ENCODE measurements around the gene ZNF516. TPM values are rescaled to one million over a fixed set of nuclear protein-coding genes. Genes with fewer than 3 reads are reported as not detected.
A peak's percentile ranks its signal among the peaks of the same experiment; 100 is the strongest.

Gene ZNF516
- total RNA-seq, 1 donor from 2014 or later, result 75.6 TPM

- DNase-seq (ENCODE audit: low spot score), result no peak
Measured at GRCh38 chr18:76455003-76455676, 39.9 kb downstream of the ZNF516 start.

DNA sequence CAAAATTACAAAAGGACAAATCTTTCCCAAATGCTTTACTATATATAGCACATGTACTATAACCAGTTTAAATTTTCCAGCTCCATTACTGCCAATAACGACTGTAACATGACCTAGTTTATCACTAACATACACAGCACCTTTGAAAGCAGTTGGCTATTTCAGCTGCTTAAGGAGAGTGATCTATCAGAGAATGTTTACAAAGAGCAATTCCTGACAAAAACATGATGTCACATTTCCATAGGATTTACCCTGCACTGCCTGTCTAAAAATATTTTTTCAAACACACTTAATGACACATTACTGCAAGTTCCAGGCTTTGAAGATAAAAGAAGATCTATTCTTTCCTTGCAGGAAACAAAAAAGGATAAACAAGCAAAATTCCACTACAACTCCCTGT is 40.6 kb downstream of the ZNF516 start:
- no peak for DNase-seq (ENCODE audit: low spot score)

- no peak for DNase-seq (ENCODE audit: low spot score)
Measured at GRCh38 chr18:76453932-76454331, 41.1 kb downstream of the ZNF516 start.

GRCh38 chr18:76453057-76453561 is 41.9 kb downstream of the ZNF516 start:
- peak; percentile 19 for DNase-seq (ENCODE audit: low spot score)

GRCh38 chr18:76452357-76452756 is 42.7 kb downstream of the ZNF516 start:
- no peak for DNase-seq (ENCODE audit: low spot score)

DNA sequence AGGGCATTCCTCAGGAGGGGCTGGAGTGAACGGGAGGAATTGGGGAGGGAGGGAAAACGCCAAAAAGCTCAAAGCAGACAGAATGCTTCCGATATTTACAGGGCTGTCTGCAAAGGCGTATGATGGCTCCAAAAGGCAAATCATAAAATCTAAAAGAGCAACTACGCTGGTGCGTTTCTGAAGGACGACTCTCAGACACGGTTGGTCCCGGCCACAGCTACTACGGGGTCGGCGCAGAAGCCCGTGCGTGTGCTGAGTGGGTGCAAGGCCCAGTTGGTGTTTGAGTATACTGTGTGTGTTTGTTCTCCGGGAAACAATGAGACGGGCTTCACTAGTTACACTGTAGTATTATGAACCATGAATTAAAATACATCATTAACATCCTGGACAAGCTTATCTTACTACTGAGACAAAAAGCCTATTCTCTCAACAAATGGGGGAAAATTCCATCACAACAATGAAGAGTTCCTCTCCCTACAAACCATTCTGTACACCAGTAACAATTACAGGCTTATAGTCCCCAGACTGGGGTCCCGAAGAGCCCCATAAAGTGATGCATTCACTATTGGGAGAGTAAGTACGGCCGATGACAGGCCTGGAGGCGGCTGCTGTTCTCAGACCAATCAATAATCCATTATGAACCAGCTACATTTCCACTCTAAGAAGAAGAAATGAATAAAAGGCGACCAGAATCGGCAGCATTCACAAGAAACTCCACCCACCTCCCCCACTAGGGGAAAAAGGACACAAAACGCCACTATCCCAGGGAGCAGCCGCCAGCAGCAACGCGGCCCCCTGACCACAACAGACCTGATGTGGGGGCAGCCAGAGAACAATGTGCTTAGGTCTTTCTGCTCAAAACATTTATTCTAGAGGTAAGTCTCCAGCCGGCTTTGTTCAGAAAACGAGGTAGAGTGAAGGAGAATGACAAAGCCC is 43.4 kb downstream of the ZNF516 start:
- peak; percentile 39 for DNase-seq (ENCODE audit: low spot score)

DNA sequence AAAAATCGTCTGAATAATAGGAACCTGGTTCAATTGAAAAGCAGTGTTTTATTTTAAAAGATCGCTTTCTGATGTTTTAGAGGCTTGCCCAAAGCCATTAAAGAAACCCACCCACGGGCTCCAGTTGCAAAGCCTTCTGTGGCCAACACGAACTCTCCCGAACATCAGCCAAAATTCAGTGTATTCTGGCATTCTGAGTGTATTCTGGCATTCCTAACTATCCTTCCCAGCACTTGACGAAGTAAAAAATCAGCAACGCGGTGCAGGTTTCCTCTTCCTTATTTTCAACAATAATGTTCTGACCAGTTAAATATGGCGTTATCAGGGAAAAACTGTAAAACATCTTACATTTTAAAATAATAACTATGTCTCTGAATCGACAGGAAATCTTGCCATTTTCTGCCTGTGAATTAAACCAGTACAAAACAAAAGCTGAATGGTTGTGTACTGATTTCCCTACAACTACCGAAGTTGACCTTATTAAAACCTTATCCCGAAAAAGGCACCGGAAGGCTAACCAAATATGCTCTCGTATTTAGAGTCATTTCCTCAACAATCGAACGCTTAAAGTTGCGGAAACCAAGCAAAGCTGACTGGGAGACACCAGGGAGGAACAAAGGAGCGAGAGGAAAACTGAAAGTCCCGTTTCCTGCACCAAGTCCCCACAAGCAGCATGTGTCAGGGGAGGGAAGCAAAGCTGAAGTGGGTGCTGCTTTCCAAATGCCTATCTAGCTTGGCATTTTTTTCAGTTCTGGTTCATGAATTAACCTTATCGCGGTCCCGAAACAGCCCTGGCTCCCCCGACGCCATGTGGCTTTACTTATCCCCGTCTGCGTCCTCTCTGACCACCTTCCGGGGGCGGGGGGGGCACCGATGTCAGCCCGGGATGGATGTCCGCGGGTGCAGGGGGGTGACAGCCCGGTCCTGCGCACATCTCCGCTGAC is 44.3 kb downstream of the ZNF516 start:
- peak; percentile 61 for DNase-seq (ENCODE audit: low spot score)

DNA sequence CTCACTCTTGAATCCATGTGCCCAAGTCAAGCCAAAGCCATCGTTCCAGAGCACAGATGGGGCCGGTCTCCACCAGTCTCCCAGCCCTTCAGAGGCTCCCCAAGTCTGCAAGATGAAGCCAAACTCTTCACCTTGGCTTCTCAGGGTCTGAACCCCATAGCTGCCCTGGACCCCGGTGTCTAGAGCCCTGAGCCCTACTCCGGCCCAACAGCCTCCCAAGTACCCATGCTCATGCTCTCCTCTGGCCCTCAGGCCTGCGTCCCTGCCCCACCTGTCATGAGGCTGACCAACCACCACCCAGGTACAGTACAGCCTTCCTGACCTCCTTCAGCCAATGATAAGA is 46.0 kb downstream of the ZNF516 start:
- peak; percentile 39 for DNase-seq (ENCODE audit: low spot score)

- peak; percentile 38 for DNase-seq (ENCODE audit: low spot score)
Measured at GRCh38 chr18:76448256-76449110, 46.6 kb downstream of the ZNF516 start.

GRCh38 chr18:76447258-76447890 is 47.7 kb downstream of the ZNF516 start:
- DNase-seq (ENCODE audit: low spot score), result peak; percentile 54

DNA sequence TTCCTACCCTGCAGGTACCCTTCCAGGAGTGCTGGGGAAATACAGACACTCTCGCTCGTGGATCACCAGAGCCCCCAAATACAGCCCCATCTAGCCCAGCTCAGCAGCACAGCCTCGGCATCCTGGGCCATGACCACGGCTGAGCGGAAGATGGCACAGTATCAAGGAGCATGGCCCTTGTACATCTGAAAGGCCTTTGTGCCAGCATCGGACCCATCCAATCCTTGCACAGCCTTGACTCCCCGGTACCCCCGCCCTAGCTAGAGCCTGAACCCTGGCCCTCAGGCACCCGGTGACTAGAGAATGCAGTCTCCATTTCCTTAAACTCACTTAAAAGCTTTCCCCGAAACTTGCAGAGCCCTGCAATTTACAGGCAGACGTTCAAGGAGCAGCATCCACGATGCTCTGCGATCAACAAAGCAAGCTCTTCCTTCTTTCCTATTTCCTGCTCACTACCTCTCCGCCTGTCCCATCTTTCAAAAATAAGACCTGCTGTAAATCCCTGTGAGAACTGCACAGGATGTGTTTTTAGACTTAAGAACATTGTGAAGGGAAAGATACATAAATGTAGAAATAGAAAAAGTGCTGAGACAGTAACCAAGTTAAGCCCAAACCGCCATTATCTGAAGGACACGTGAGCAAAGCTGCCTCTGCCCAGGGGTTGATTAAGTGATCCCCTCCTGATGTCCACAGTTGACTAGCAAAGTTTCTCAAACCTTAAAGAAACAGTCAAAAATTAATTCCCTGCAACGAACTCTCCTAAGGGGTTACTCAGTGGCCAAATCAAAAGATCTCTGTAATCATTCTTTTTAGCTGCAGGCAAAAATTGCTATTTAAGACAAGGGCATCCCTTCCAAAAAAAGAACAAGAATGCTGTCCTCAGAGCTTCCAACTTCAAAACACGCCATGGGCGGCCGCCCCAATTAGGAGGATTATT is 48.5 kb downstream of the ZNF516 start:
- peak; percentile 36 for DNase-seq (ENCODE audit: low spot score)

DNA sequence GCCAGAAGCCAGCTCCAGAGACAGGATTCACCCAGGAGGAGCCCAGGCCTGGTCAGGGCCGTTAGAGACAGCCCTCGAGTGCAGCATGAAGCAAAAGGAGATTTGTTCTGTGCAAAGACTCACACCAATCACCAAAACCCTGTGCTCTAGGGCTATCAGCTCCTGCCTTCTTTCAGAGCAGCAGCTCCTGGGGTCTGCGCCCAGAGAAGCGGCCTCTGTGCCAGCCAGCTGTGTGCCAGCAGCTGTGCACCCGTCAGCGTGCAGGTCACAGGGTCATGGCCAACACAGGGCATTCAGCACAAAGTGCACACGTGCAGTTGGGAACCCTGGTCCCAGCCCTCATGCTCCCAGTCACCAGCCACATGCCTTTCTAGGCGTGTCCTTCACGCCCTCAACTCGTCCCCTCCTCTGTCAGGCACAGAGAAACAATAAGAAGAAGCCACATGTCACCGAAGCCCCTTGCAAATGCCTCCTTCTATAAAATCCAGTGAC is 49.3 kb downstream of the ZNF516 start:
- peak; percentile 38 for DNase-seq (ENCODE audit: low spot score)

DNA sequence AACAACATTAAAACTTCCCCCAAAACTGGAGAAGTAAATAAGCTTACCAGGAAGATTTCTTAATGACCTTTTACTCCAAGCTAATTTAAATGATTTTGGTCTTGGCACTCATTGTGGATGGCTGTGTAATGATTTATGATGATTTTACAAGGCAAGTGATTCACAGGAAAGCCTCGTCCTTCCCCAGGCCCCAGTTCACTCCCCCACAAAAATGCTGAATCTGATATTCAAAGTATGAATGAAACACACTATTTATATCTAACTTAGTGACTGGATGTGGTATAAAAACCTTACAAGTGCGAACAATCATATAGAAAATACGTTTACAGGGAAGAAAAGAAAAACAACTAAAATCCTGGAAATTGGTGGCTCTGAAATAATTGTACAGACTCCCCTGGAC is 49.8 kb downstream of the ZNF516 start:
- peak; percentile 23 for DNase-seq (ENCODE audit: low spot score)

- peak; percentile 29 for DNase-seq (ENCODE audit: low spot score)
Measured at GRCh38 chr18:76444446-76445105, 50.5 kb downstream of the ZNF516 start.

- no peak for DNase-seq (ENCODE audit: low spot score)
Measured at GRCh38 chr18:76443519-76444445, 51.3 kb downstream of the ZNF516 start.

DNA sequence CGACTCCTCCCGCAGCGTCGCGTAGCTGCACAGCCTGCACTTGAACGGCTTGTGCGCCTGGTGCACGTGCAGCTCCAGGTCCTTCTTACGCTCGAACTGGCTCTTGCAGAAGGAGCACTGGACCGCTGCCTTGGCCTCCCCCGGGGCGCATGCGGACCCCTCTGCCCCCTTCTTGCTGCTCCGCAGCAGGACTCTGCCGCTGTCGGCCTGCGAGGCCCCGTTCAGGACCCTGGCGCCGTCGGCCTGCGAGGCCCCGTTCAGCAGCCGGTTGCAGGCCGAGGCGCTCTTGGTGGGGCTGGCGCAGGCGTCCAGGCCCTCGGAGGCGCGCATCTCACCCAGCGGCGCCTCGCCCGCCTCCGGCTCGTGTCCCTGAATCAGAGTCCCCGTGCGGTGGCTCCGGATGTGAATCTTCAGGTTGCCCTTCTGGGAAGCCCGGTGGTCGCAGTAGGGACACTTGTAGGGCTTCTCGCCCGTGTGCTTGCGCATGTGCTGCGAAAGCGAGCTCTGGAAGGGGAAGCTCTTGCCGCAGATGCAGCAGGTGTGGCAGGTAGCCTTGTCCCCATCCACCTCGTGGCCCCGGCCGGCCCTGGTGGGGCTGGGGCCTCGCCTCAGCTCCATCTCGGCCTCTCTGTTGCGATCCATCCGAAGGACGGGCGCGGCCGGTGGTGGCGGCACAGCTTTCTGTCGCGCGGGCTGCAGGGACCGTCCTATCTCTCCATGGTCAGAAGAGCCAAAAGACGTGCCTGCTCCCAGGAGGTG is 52.5 kb downstream of the ZNF516 start:
- peak; percentile 38 for DNase-seq (ENCODE audit: low spot score)

Data from ureter (tissue), 1 donor.